Activated CD8-positive, alpha-beta T cell treated with anti-CD3 and anti-CD28 coated beads, Interleukin-2, amount 10 ng/mL, durations not matched to agents 7 days and 5 days (primary cell): ENCODE measurements around the gene TANK. TPM values are rescaled to one million over a fixed set of nuclear protein-coding genes. Genes with fewer than 3 reads are reported as not detected.
"Not testable (repeated sequence)": the region's sequence is repeated elsewhere in the genome, so short reads cannot be mapped to it uniquely, and the experiment has no call there.

ENCODE experiments used
- ATAC-seq: fragments of 150-1000 bp; cut with Tn5 transposase; one replicate; pipeline ENCODE4 v1.10.0; 2021; ENCODE audit warnings: moderate library complexity
- CTCF ChIA-PET: fragments of 350-600 bp; sonication (Branson Sonifier 250); formaldehyde crosslinking; loops from one replicate; lab custom pipeline; 2021; ENCODE audit warnings: antibody characterized with exemption; lab: Charles Lee
- POLR2A ChIA-PET: fragments of 350-600 bp; sonication (Branson Sonifier 250); formaldehyde crosslinking; loops from one replicate; lab custom pipeline; 2021; ENCODE audit warnings: antibody characterized with exemption; lab: Charles Lee
- DNase-seq: peaks from one replicate; pipeline ENCODE4 v3.0.0-alpha.2; 2020
- H3K27ac Mint-ChIP-seq: one replicate; pipeline ENCODE4 v1.8.0; 2021; ENCODE audit warnings: mild to moderate bottlenecking, mixed read lengths
- H3K27me3 Mint-ChIP-seq: one replicate; pipeline ENCODE4 v1.8.0; 2021; ENCODE audit warnings: low read depth, mixed read lengths
- H3K36me3 Mint-ChIP-seq: one replicate; pipeline ENCODE4 v1.8.0; 2021; ENCODE audit warnings: low read depth, mixed read lengths
- H3K4me1 Mint-ChIP-seq: one replicate; pipeline ENCODE4 v1.8.0; 2021; ENCODE audit warnings: low read depth, mixed read lengths
- H3K4me3 Mint-ChIP-seq: one replicate; pipeline ENCODE4 v1.8.0; 2021; ENCODE audit warnings: mild to moderate bottlenecking, mixed read lengths
- H3K9me3 Mint-ChIP-seq: one replicate; pipeline ENCODE4 v1.8.0; 2022; ENCODE audit warnings: mixed read lengths; ENCODE audit not compliant: insufficient read depth
- total RNA-seq, 2 experiments: library from RNA; stranded (reverse); gene quantifications; one replicate each; pipeline ENCODE4 v1.2.3, GENCODE V29; 2021

Gene TANK
- total RNA-seq, 2 experiments from 2014 or later, result 68.2 to 71.6 TPM

GRCh38 chr2:161282311-161282644 lies 122.0 kb downstream of the TANK start:
- H3K36me3 Mint-ChIP-seq, ATAC-seq, H3K4me1 Mint-ChIP-seq, DNase-seq, CTCF ChIA-PET, H3K27ac Mint-ChIP-seq, H3K4me3 Mint-ChIP-seq, H3K9me3 Mint-ChIP-seq, POLR2A ChIA-PET: not testable (repeated sequence)
- H3K27me3 Mint-ChIP-seq, result peaks cover 21% of the 10 kb centered on the region

- DNase-seq, result no peak
- H3K27me3 Mint-ChIP-seq, result peaks cover 34% of the 10 kb centered on the region
- H3K9me3 Mint-ChIP-seq, result no peaks in the 10 kb centered on the region
- H3K36me3 Mint-ChIP-seq, result no peaks in the 10 kb centered on the region
- H3K27ac Mint-ChIP-seq, result no peak overlapping the region
- ChIA-PET POLR2A (no interaction called here), CTCF (no interaction called here)
- H3K4me1 Mint-ChIP-seq, result no peaks in the 10 kb centered on the region
- no peak for ATAC-seq
- no peak overlapping the region for H3K4me3 Mint-ChIP-seq
Measured at GRCh38 chr2:161283926-161284325, 123.7 kb downstream of the TANK start.

Other genes starting within 250 kb of the TANK start
- 10 to 100 TPM; 68.3 to 72.2 TPM for gene PSMD14, start 148.0 kb downstream of the TANK start, total RNA-seq